ENCODE data around the gene PMCH. TPM values are rescaled to one million over a fixed set of nuclear protein-coding genes. Genes with fewer than 3 reads are reported as not detected.

Gene PMCH
- total and polyA plus RNA-seq, 2 of the 8 experiments (the other 6 are each of a cell fraction or from before 2014, with no cell fraction given) = not detected

- TF ChIP-seq ATF2 (IDR thresholded peaks at IDR 0.05; ENCODE audit: low read length) = no peak
- TF ChIP-seq SIN3A (conservative IDR thresholded peaks at IDR 0.05 in 1 of 2, IDR thresholded peaks at IDR 0.05 in 1 of 2; ENCODE audit: low read depth in 1 of 2, low read length in 2 of 2) = no peak
- no peak for TF ChIP-seq ZNF274 (IDR thresholded peaks at IDR 0.05; ENCODE audit: borderline replicate concordance, extremely low read depth, low read length)
Observed at GRCh38 chr12:102202556-102202955, 4.9 kb upstream of the PMCH start (continued).
